ENCODE measurements around the gene PICALM. TPM values are rescaled to one million over a fixed set of nuclear protein-coding genes. Genes with fewer than 3 reads are reported as not detected.

Gene PICALM
- total and polyA plus RNA-seq, 2 of the 8 experiments (the other 6 are each of a cell fraction or from before 2014, with no cell fraction given), result 69.4 to 71.3 TPM

DNA sequence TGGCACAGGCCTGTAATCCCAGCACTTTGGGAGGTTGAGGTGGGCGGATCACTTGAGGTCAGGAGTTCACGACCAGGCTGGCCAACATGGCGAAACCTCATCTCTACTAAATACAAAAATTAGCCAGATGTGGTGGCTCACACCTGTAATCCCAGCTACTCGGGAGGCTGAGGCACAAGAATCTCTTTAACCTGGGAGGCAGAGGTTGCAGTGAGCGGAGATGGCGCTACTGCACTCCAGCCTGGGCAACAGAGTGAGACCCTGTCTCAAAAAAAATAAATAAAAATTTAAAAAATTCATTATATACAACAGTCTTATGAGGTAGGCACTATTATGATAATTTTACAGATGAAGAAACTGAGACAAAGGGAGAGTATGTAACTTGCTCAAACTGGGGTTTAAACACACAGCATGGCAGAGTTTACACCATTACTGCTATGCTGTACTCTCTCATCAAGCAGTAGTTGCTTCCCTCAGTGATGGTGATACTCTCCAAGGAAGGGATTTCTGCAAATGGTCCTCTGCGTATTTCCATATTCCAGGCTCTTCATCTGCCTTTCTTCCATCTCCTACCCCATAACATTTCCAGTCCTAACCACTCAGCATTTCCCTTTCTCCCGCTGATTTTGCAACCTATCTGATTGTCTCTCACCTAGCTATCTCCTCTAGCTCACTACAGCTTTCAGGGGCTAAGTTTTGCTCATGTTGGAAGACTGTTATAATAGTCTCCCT is 118.4 kb downstream of the PICALM start:
- Histone ChIP-seq H4K5ac (ENCODE audit: insufficient read length, low read depth, low read length) (no peak overlapping the region), H3K27ac (ENCODE audit: low read depth, low read length) (no peak overlapping the region), H3K56ac (replicated peaks; ENCODE audit: insufficient read length, low read depth, low read length) (no peak overlapping the region), H3K36me3 (ENCODE audit: control insufficient read depth in 2 of 4, insufficient read depth in 4 of 4, low read length in 3 of 4) (peaks cover 0 to under 1% (median 0%) of the 10 kb centered on the region in 4 experiments; a peak in 3 of 8 replicates), H2BK5ac (ENCODE audit: low read depth, low read length) (no peak overlapping the region), H3K9ac (replicated peaks in 1 of 4; ENCODE audit: extremely low read depth in 1 of 4, low read depth in 3 of 4, low read length in 3 of 4) (no peak overlapping the region), H3K14ac (ENCODE audit: insufficient read length) (no peak overlapping the region), H2AFZ (ENCODE audit: low read length) (no peak overlapping the region), H3K4me3 (ENCODE audit: extremely low read depth in 1 of 4, insufficient read depth in 2 of 4, low read depth in 3 of 4, low read length in 4 of 4) (no peak overlapping the region), H4K20me1 (replicated peaks in 1 of 2; ENCODE audit: control insufficient read depth in 1 of 2, insufficient read depth in 2 of 2, low read length in 2 of 2) (no peaks in the 10 kb centered on the region), H3K79me1 (ENCODE audit: low read depth, low read length) (no peaks in the 10 kb centered on the region), H3K23me2 (ENCODE audit: low read depth, low read length) (no peaks in the 10 kb centered on the region), H3K27me3 (replicated peaks in 1 of 4; ENCODE audit: control insufficient read depth in 3 of 4, extremely low read depth in 1 of 4, insufficient read depth in 3 of 4, low read length in 3 of 4) (no peaks in the 10 kb centered on the region), H2BK120ac (replicated peaks; ENCODE audit: low read depth, low read length) (no peak overlapping the region), H3K79me2 (ENCODE audit: control insufficient read depth in 1 of 2, insufficient read depth in 2 of 2, low read length in 2 of 2) (no peaks in the 10 kb centered on the region), H3K4me2 (ENCODE audit: insufficient read depth in 1 of 2, low read depth in 2 of 2, low read length in 2 of 2) (no peak overlapping the region), H2AK5ac (ENCODE audit: low read depth, low read length) (no peak overlapping the region), H3K23ac (ENCODE audit: insufficient read length) (no peak overlapping the region), H2BK12ac (ENCODE audit: low read depth, low read length) (no peak overlapping the region), H3K9me3 (ENCODE audit: insufficient read depth in 2 of 2, low read depth in 1 of 2, low read length in 1 of 2) (peaks cover 0 to 2% of the 10 kb centered on the region in 2 experiments; a peak in 1 of 4 replicates), H2BK20ac (ENCODE audit: low read length) (no peak overlapping the region), H4K8ac (ENCODE audit: extremely low read depth, insufficient read depth, low read length) (no peak overlapping the region), H2BK15ac (ENCODE audit: low read length) (no peak overlapping the region), H4K91ac (replicated peaks; ENCODE audit: insufficient read length, low read length) (no peak overlapping the region), H3K4me1 (replicated peaks in 1 of 4; ENCODE audit: control insufficient read depth in 3 of 4, insufficient read depth in 4 of 4, low read length in 3 of 4) (no peaks in the 10 kb centered on the region), H3K4ac (replicated peaks; ENCODE audit: insufficient read length, low read depth, low read length) (no peak overlapping the region), H3K18ac (ENCODE audit: extremely low read depth, low read length) (no peak overlapping the region)
- ChIA-PET POLR2A (ENCODE audit: partially characterized antibody) (interaction anchor here (1.5 kb wide), 1 partner anchor 11 kb away, joined by 4 read pairs; no protein-coding TSS in a partner anchor), CTCF (ENCODE audit: partially characterized antibody) (interaction anchor here (1.1 kb wide), 1 partner anchor 12 kb away, joined by 3 read pairs; no protein-coding TSS in a partner anchor)
- FAIRE-seq, result no peak
- 88% methylated on average over 8 of the region's 8 CpGs; no CpG with 5 or more reads in 1 of the 2 experiments for WGBS, 2 experiments (ENCODE audit: extremely low coverage in 1 of 2, insufficient coverage in 1 of 2, insufficient read length in 1 of 2, insufficient replicate concordance in 2 of 2, low coverage in 1 of 2, low lambda C conversion rate in 2 of 2, missing lambda C conversion rate in 1 of 2)
- no peak for DNase-seq (ENCODE audit: low read depth in 1 of 2, low spot score in 2 of 2)
- TF ChIP-seq BCL11A (IDR thresholded peaks at IDR 0.05; ENCODE audit: low read depth in 2 of 2, low read length in 2 of 2), result no peak
- TF ChIP-seq RAD21 (IDR thresholded peaks at IDR 0.05 in 1 of 2, conservative IDR thresholded peaks at IDR 0.05 in 1 of 2; ENCODE audit: low read depth in 2 of 2, low read length in 2 of 2), result no peak
- TF ChIP-seq BRCA1 (IDR thresholded peaks at IDR 0.05; ENCODE audit: low read depth, low read length), result no peak
- TF ChIP-seq SUZ12 (IDR thresholded peaks at IDR 0.05; ENCODE audit: low read length), result no peak
- TF ChIP-seq TEAD4 (IDR thresholded peaks at IDR 0.05; ENCODE audit: low read depth, low read length), result no peak
- no peak for TF ChIP-seq HDAC6 (IDR thresholded peaks at IDR 0.05; ENCODE audit: low read depth, low read length)
- no peak for TF ChIP-seq RXRA (IDR thresholded peaks at IDR 0.05; ENCODE audit: insufficient read depth, low read depth, low read length)
- no peak for TF ChIP-seq SRF (IDR thresholded peaks at IDR 0.05; ENCODE audit: low read depth, low read length)
- TF ChIP-seq PHF8 (conservative IDR thresholded peaks at IDR 0.05; ENCODE audit: low read depth, low read length), result no peak
- no peak for TF ChIP-seq CBX5 (IDR thresholded peaks at IDR 0.05; ENCODE audit: low read depth, low read length)
- no peak for TF ChIP-seq HDAC2 (IDR thresholded peaks at IDR 0.05; ENCODE audit: borderline replicate concordance in 1 of 2, low read depth in 2 of 2, low read length in 2 of 2)
- TF ChIP-seq GABPA (IDR thresholded peaks at IDR 0.05; ENCODE audit: borderline replicate concordance, insufficient read depth, low read length), result no peak

Measured in H1 (cell line).